OCI-LY7 (cell line): ENCODE data around the gene FAM89B.

Experiments used
- EZH2phosphoT487 ChIP-seq: fragments of 200-600 bp; sonication (generic); IDR thresholded peaks from 2 replicates; pipeline ENCODE4 v1.6.1; 2018; ENCODE audit warnings: low read depth, borderline replicate concordance, mild to moderate bottlenecking, mixed run types, antibody characterized with exemption, low read length, moderate library complexity, mixed read lengths
- TF ChIP-seq, protein P1 (sequence below): fragments of 200-600 bp; sonication (generic); conservative IDR thresholded peaks from 2 replicates; pipeline ENCODE4 v1.5.1; 2014; ENCODE audit warnings: mild to moderate bottlenecking, antibody characterized with exemption, low read length, moderate library complexity, mixed read lengths

DNA sequence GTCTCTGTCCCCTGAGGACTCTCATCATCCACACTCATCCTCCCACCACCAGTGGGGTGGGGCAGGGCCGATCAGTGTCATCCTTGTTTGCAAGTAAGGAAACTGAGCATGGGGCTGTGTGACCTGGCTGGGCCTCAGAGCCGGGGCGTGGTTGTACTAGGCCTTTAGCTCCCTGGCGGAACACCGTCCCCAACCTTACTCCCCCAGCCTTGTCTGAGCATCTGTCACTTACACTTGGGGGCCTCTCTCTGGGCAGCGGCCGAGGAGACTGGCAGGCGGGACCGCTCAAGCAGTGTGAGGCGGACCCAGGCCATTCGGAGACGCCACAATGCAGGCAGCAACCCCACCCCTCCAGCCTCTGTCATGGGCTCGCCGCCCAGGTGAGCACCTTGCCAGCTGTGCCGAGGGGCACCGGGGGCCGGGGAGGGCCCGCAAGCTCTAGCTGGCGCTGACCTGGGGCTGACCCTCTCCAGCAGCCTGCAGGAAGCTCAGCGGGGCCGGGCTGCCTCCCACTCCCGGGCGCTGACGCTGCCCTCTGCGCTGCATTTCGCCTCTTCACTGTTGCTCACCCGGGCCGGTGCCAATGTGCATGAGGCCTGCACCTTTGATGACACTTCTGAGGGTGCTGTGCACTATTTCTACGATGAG is 47.1 kb downstream of the FAM89B start:
- TF ChIP-seq, protein P1, sequence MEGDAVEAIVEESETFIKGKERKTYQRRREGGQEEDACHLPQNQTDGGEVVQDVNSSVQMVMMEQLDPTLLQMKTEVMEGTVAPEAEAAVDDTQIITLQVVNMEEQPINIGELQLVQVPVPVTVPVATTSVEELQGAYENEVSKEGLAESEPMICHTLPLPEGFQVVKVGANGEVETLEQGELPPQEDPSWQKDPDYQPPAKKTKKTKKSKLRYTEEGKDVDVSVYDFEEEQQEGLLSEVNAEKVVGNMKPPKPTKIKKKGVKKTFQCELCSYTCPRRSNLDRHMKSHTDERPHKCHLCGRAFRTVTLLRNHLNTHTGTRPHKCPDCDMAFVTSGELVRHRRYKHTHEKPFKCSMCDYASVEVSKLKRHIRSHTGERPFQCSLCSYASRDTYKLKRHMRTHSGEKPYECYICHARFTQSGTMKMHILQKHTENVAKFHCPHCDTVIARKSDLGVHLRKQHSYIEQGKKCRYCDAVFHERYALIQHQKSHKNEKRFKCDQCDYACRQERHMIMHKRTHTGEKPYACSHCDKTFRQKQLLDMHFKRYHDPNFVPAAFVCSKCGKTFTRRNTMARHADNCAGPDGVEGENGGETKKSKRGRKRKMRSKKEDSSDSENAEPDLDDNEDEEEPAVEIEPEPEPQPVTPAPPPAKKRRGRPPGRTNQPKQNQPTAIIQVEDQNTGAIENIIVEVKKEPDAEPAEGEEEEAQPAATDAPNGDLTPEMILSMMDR: no peak
- TF ChIP-seq EZH2phosphoT487: no peak
